GM18868 (cell line): ENCODE data around the gene HABP2.

Source experiments
- ATAC-seq: cut with Tn5 transposase; IDR thresholded peaks from one replicate; pipeline ENCODE4 v1.9.1; 2021; ENCODE audit warnings: mild to moderate bottlenecking, moderate library complexity; ENCODE audit not compliant: unreplicated experiment

HABP2 gene

DNA sequence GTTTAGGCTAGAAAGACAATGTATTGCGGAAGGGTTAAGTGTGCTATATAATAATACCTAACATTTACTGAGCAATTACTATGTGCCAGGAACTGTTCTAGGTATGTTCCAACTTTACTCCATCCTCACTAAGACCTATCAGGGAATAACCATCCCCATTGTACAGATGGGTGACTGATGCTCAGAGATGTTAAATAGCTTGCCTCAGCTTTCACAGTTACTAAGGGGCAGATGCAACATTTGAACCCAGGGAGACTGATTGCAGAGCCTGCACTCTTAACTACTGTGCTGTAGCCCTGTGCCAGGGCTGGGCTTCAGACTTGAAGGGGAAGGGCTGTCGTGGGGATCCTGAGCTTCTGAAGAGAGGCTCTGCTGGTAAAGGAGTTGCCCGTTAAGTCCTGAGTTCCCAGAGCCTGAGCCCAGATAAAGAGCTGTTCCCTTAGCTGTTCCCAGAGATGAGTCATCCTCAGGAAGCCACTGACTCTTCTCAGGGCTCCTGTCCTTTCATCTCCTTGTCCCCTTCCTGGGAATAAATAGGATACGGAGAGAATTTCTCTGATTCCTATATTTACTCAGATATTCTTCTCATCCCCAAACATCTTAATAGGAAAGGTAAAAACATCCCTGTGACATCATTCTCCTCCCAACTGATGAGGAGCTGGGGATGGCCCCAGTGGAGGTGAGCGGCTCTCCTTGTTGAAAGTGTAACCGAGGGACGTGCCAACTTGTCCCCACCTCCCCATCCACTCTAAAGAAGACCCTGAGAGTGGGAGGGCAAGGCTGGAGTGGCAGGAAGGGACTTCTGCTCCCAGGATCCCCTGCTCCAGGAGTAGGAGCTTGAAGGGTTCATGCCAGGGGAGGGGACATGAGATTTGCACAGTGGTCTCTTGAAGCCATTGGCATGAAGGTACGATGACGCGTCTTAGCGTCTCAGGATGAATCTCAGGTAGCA is 28.0 kb upstream of the HABP2 start:
- ATAC-seq = no peak

DNA sequence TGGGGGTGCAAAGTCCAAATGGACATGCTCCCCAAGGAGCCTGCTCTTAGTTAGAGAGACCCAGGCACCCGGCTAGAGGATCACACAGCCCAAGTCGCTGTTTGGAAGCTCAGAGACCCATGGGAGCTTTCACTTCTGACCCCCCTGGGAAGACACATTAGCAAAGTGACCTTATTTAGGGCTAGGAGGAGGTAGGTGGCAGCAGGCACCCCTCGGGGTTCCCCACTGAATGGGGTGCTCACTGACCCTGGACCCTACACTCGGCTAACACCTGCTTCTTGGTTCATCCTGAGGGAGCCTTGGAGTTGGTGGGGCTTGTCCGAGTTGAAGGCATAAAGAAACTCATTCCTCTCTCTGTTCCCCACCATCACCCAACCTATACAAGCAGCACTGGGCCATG is 27.1 kb upstream of the HABP2 start:
- no peak for ATAC-seq

DNA sequence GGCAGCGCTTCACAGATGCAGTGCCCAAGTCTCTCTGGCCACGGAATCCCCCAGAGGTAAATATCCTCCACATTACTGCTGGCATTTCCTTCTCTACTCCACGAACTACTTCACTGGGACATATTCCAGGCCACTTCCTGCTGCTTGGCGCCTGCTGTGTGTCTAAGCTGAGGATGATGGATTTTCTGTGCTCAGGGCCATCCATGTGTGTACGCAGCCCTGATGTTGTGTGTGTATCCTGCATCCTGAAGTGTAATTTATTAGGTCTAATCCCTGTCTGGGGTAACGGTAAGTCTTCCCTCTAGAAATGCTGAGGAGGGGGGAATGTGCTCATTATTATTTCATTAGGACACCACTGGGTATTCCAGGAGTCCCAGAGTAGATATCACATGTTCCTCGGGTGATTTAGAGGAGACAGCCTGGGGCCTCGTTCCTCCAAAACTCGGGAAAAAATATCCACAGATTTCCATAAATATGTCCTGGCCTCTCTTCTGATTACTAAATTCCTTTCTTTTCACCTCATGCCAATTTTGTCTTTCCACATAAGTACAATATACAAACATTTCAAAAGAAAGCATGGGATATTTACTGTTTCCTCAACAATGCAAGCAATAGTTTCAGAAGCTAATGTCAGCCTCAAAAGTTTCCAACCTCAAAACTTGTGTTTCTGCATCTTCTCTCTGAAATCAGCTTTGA is 25.5 kb upstream of the HABP2 start:
- ATAC-seq = no peak

DNA sequence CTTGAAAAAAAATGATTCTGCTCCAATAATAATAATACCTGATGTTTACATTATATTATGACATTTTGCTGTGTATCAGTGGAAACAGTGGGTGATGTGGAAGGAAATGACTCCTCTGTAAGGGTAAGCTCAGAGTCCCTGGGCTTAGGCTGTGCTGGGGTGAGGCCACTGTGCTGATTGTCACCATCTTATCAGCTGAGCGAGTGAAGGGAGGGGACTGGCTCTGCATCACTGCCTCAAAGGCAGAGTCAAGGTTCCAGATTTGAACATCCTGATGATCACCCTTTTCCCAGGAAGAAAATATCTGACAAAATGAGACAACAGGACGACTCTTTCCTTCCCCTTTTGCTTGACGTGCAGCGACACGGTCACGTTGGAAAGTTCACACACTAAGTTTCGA is 24.0 kb upstream of the HABP2 start:
- ATAC-seq = no peak

DNA sequence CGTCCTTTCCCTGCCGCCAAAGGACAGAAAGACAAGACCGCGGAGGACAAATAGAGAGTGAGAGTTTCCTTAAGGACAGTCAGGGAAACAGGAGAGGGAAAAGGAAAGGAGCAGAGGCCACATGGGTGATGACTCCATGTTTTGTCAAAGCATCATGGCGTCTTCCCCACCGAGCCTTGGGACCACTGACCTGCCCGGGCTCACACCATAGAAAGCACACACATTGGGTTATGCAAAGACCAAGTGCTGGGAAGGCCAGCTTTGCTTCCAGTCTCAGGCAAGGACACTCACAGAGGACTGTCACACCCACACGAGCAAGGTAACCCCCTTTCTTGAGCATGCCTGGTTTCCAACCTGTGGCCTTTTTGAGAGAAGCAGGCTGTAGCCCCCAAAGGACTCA is 23.3 kb upstream of the HABP2 start:
- ATAC-seq = no peak

DNA sequence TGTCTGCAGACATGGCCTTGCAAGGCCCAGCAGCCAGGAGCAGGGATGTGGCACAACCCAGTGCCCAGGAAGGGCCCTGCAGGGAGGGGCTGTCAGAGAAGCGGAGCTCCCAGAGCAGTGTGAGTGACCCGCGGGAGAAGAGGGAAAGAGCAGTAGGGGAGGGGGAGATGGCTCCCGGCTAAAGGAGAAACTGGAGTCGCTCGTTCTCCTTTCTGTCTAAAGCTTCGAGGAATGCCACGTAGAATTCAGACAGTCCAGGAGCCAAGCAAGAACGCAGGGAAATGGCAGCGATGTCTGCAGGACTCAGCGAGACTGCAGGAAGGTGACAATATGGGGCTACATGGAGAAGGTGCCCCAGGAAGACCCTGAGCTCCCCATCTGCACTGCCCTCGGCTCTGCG is 22.4 kb upstream of the HABP2 start:
- ATAC-seq = no peak

DNA sequence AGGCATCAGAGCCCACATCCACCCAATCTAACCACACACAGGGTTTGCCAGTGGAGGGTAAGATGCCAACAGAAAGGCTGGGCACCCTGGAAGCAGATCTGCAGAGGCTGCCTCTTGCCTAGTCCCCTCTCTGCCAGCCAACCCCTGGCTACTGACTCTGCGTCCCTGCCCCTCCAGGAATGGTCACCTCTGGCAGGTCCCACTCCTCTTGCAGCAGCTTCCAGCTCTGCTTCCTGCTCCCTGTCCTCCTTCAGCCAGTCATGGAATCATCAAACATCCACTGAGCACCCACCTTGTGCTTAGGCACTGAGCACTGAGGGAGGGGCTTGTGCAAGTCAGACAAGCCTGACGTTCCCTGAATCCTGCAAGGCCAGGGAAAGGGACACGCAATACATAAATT is 20.1 kb upstream of the HABP2 start:
- no peak for ATAC-seq

DNA sequence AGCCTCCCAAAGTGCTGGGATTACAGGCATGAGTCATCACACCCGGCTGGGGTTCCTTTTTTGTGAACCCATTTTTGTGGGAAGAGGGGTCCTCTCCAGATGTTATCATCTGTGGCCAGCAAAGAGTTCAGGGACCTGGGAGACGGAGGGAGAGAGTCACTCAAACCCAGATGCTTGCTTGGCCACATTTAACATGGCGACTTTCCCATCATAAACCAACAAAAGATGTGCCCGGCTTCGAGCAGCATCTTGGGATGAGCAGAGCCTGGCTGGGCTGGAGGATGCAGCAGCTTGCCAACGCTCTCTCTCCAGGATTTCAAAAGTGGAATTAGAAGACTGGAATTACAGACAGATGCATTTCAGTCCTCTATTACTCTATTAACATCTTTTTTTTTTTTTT is 19.1 kb upstream of the HABP2 start:
- no peak for ATAC-seq

DNA sequence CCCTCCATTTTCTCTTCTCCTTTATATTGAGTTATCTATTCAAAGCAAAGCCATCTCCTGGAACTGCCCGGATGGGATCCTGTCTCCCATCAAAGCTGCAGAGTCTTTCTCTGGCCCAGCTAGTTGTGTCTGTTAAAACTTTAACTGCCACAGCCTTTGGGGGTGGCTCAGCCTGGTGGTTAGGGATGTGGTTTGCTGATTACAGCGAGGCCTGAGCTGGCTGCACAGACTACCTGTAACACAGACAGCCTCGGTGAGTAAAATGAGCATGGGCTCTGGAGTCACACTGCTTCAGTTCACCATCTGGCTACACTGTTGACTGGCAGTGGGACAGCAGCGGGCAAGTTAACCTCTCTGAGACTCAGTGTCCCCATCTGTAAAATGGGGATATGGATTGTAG is 18.4 kb upstream of the HABP2 start:
- ATAC-seq = no peak

DNA sequence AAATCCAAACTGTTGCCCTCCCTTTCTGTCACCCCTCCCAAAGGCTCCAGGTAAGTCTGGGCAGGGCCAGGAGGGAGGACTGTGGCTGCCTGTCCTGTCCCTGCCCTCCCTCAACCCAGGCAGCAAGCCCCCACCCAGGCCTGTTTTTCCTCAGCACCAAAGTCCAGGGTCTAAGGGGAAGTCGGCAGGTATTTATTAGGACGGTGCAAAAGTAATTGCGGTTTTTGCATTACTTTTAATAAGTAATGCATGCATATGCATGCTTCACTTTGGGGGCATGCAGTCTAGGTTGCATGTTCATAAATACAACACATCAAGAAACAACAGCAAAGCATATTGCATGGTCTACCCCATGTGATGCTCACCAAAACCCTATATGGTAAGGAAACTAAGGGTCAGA is 15.2 kb upstream of the HABP2 start:
- ATAC-seq = no peak

DNA sequence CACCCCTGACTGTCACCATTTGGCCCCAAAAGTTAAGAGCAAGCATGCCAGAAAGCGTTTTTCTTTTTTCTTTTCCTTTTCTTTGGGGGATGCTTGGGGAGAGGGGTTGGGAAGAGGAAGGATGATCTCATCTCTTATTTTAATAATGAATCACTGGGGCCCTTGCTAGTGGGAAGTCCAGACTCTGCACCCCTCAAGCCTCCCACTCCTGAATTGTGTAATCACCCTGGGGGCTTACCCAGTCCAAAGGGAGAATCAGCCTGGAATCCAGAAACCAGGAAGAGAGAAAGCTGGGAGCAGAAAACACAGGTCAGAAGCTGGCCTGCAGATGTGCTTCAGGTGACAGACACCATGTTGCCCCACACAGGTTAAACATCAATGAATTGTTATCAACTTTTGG is 14.7 kb upstream of the HABP2 start:
- no peak for ATAC-seq

DNA sequence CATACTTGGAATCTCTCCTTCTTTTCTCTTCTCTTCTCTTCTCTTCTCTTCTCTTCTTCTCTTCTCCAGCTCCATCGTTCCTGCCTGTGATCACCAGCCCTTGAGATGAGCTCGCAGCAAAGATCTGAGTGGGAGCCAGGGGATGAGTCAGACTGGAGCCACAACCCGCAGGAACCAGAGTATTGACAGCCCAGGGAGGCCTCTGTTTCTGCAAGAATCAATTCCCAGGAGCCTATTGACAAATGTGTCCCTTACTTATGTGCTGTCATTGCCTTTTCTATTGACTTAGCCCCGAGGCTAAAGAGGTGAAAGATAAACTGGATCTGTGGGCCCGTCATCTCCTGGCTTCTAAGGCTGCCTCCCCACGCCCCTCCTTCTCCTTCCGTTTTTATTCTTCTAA is 13.1 kb upstream of the HABP2 start:
- ATAC-seq = no peak

DNA sequence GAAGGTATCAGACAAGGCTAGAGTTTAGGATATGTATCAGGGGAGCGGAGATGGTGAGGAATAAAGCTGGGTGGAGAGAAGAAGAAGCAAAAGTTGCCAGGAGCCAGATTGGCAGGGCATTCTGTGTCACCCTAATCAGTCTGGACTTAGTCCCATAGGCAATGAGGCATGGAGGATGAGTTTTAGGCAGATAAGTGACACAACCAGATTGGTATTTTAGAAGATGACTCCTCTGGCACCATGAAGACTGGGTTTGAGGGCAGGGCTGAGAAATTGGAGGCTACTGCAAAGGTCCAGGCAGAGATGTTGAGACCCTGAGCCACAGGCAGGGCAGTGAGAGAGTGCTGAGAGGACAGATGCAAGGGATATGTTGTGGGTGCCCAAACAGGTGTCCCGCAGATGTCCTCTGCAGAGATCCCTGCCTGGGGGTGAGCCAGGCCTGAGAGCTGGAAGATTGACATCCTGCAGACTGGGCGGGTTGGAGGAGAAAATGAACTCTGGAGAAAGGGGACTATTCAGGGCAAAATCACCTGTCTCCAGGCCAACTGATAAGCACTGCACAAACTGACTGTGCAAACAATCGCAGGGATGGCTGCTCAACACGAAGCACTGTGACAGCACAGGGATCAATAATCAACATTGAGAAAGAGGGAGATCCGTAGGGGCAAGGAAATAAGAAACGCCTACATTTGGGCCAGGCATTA is 11.9 kb upstream of the HABP2 start:
- no peak for ATAC-seq

DNA sequence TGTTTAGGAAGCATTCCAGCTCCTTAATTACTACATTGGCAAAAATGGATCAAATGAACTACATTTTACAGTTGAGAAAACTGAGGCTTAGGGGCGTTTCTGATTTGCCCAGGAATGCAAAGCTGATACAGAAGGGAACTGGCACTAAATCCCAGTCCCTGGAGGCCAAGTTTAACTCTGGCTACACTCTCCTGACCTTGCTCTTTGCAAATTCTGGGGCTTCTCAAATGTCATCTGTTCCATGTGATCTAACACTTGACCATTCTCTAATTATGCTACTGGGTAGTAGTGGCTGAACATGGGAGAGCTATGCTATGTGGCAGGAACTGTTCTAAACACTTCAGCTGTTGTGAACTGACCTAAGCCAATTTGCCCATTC is 11.3 kb upstream of the HABP2 start:
- ATAC-seq = no peak

DNA sequence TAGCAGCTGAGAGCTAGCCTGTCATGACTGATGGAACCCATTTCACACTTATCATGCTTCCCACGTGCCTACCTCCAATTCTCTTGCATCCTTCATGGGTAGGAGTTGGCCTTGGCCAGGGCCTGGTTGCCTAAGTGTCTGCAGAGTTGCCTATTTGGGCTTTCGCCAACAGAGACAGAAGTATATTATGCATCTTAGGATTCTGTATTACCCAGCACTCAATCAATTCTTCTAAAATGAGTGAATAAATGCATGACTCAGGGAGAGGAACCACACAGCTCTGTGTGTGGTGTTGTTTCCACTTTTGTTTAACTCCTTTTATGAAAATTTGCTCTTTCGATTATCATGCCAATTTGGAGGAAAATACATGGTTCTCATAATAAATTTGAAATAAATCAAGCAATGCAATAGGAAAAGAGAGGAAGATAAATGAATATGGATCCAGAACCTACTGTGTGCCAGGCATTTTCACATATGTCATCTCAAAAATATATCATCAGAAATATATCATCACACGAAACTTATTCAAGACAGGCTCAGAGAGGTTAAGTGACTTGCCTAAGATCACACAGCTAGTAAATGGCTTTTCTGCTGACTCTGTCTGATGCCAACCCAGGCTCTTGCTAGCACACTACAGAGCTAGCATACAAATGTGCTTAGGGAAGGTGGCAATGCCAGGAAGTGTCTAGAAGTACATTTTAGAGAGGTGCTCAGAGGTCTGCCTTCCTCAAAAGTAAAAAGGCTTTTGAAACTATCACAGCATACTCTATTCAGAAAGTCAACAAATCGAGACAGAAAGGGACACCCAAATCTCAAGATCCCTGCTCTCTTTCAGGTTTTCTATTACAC is 9.5 kb upstream of the HABP2 start:
- no peak for ATAC-seq

DNA sequence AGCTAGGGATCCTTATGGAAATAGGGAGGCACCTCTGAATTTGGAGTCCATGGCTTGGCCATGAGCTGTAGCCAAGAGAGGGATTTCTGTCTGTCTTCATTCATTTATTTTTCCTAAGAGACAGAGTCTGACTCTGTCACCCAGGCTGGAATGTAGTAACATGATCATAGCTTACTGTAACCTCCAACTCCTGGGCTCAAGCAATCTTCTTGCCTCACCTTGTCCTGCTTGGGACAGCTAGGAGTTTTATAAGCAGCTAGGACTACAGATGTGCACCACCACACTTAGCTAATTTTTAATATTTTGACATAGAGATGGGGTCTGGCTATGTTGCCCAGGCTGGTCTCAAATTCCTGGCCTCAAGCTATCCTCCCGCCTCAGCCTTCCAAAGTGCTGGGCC is 8.5 kb upstream of the HABP2 start:
- no peak for ATAC-seq

DNA sequence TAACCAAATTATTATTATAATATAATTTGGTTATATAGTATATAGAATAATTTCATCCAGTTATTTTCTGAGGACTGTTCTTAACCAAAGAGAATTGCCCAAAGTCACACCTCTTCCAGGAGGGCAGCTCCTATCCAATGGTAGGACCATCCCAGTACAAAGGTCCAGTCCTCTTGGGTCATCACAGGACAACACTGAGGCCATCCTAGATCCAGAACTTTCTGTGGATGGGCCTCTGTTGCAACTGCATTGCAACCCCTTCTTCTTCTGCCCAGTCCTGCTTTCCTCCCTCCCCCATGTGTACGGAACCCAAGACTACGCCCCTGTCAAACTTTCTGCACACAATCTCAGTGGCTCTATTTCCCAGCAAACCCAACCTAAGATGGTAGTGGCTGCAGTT is 5.4 kb upstream of the HABP2 start:
- no peak for ATAC-seq

DNA sequence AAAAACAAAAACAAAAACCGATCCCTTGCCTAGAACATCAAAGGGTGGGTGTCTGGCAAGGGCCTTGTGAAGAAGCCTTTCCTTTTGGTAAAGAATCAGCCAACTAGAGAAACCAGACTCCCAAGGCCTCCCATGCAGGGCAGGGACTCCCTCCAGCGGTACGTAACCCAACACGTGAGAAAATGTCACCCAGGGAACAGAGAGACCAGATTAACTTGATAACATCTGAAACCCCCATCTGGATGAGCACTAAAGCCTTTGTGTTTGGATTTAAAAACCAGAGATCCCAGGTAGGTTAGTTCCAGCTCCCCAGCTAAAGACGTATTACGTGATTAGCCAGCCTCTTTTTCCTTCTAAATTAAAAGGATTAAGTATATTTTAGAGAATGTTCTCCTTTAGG is 3.0 kb upstream of the HABP2 start:
- no peak for ATAC-seq

DNA sequence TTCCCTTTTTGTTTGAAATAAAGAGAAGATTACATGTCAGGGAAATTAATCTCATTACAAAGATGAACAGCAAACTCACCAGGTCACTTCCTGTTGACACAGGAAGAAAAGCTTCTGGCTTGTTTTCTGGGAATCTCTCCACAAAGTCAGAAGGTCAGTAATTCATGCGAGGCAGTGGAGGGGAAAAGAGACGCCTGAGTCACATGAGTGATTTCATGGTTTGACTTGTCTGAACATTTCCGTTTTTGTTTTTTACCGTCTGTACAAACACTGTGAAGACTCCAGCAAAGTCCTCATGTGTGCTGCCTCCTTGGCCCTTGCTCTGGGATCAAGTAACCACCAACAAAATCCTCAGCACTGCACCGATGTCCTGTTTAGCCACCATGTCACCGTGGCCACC is 2.5 kb upstream of the HABP2 start:
- ATAC-seq = no peak

DNA sequence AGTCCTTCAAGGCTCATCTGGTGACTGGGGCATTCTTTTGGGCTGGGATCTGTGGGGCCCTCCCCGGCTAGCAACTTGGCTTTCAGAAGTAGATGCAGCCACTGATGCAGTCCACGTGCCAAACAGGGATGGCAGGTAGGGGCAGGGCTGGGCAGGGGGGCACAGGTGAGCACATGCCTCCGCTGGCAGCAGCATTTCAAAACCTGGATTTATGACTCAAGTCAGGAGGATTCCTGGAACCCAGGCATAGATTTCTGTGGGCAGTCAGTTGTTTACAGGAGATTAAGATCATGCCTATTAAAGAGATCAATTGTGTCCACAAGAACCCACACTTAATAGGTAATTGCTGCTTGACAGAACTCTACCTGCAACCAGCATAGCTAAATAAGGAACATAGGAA is 839 bp upstream of the HABP2 start:
- no peak for ATAC-seq

DNA sequence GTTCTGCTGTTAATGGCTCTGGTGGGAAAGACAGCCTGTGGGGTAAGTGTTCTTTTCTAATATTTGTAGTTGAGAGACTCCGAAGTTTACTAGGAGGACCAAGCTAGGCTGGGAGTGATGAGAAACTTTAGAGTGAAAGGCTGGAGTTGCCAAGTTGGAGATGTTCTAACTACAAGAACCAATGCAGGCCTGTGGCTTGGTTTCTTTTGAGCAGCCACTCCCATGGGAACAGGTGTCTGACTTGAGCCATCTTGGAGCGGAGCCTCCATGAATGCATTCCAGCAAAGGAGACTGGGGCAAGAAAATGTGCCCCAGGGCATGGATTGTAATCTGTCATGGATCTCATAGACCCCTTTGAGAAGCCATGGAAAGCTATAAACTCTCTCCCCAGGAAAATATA is 296 bp downstream of the HABP2 start:
- ATAC-seq = no peak
